RWPE1 (cell line): Measurements from ENCODE around the gene KANK2.

ENCODE experiments used
- CTCF ChIA-PET: fragments of 350-600 bp; sonication (Branson Sonifier 250); formaldehyde crosslinking; extraction: SDS; loops from one replicate; lab custom pipeline; 2021; lab: Yijun Ruan, JAX
- POLR2A ChIA-PET: fragments of 400-600 bp; formaldehyde crosslinking; extraction: SDS; loops from one replicate; lab custom pipeline; 2020; ENCODE audit warnings: antibody characterized with exemption; ENCODE audit not compliant: low non-redundant PET; lab: Yijun Ruan, JAX
- DNase-seq: peaks from one replicate; pipeline ENCODE4 v3.0.0; 2012; ENCODE audit warnings: low spot score
- H3K27ac ChIP-seq: fragments of 450-650 bp; 2 replicates; pipeline ENCODE4 v1.5.1; 2017
- TF ChIP-seq, protein P1 (sequence below): fragments of 450-650 bp; conservative IDR thresholded peaks from 2 replicates; pipeline ENCODE4 v1.5.1; 2017; ENCODE audit warnings: low read depth, mild to moderate bottlenecking

Gene KANK2

DNA sequence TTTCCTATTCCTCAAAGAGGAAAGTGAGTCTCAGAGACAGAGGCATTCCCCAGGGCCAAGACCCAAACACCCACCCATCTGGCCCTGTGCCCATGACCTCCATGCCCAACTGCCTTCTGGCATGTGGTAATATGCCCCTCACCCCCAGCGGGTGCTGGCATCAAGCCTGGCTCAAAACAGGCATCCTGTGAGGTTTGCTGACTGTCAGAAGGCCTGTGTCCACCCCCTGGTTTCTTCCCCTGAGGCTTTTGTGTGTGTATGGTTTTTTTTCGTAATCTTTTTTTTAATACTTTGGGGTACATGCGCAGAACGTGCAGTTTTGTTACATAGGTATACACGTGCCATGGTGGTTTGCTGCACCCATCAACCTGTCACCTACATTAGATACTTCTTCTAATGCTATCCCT lies 7.6 kb upstream of the KANK2 start:
- H3K27ac ChIP-seq = peak overlapping the region; percentile 84
- CTCF ChIA-PET = interaction anchor here (1.6 to 1.9 kb wide), 2 partner anchors 68 to 79 kb away, joined by 4 to 9 read pairs; no protein-coding TSS in a partner anchor
- no peak for DNase-seq
- TF ChIP-seq, protein P1, sequence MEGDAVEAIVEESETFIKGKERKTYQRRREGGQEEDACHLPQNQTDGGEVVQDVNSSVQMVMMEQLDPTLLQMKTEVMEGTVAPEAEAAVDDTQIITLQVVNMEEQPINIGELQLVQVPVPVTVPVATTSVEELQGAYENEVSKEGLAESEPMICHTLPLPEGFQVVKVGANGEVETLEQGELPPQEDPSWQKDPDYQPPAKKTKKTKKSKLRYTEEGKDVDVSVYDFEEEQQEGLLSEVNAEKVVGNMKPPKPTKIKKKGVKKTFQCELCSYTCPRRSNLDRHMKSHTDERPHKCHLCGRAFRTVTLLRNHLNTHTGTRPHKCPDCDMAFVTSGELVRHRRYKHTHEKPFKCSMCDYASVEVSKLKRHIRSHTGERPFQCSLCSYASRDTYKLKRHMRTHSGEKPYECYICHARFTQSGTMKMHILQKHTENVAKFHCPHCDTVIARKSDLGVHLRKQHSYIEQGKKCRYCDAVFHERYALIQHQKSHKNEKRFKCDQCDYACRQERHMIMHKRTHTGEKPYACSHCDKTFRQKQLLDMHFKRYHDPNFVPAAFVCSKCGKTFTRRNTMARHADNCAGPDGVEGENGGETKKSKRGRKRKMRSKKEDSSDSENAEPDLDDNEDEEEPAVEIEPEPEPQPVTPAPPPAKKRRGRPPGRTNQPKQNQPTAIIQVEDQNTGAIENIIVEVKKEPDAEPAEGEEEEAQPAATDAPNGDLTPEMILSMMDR = no peak
- POLR2A ChIA-PET = no interaction called here

DNA sequence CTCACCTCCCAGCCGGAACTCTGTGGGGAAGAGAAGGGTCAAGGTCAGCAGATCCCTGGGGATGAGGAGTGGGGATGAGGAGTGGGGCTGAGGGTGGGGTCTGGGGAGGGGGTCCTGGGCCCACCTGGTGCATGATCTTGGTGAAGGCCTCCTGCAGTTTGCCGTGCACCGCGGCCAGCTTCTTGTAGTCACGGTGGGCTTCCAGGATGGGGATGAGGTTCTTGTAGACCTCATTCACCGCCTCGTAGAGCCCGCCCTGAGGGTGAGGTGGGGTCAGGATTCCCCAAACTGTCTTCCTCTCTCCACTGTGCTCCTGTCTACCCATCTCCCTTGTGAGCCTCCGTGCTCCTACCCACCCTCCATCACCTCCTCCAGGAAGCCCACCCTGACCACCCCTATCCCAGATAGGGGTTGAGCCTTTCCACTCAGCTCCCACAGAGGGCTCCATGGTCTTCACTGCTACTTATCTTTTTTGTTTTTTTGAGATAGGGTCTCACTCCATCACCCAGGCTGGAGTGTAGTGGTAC lies 6.8 kb upstream of the KANK2 start:
- TF ChIP-seq, protein P1 = peak; percentile 43
- DNase-seq = no peak
- POLR2A ChIA-PET = no interaction called here
- CTCF ChIA-PET = interaction anchor here (0.6 to 1.9 kb wide), 3 partner anchors 61 to 78 kb away, joined by 3 to 9 read pairs (median 4); no protein-coding TSS in a partner anchor
- H3K27ac ChIP-seq = peak overlapping the region; percentile 84

DNA sequence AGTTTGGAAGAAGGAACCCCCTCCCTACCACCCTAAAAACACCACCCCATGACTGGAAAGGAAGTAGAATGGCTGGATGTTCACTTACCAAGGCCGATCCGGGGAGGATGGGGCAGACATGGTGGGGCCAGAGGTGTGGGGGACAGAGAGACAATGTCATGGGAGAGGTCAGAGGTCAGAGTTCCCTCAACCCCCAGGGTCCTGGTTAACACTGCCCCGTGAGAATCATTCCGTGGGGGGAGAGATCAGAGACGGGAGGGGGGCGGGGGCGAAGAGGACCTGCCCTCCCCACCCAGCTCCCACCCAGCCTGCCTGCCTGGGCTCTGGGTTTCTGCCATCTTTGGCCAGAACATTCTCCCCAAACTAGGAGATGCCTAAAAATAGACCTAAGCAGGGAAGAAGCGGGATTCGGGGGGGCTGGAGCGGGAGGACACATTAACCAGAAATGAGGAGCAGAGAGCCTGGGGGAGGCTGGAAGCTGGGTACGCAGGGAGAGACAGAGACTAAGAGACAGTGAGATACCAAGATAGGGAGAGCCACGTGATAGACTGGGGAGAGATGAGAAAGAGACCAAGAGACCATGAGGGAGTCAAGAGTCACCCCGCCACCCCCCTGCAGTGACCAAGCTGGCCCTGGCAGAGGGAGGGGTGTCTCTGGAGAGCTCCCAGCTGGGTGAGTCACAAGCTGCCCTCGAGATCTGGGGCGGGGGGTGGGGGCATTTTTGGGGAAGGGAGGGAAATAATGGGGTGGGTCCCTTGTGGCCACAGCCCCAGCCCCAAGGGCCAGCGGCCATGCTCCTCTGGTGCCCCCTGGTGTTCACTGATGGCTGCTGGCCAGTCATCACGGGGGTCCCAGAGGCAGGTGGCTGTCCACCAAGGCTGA lies 6.1 kb upstream of the KANK2 start:
- ChIA-PET CTCF (interaction anchor here (0.7 to 1.6 kb wide), 3 partner anchors 65 to 77 kb away, joined by 3 to 9 read pairs (median 3); no protein-coding TSS in a partner anchor), POLR2A (no interaction called here)
- peak overlapping the region; percentile 84 for H3K27ac ChIP-seq
- peak; percentile 58 for DNase-seq
- TF ChIP-seq, protein P1 = peak; percentile 80

DNA sequence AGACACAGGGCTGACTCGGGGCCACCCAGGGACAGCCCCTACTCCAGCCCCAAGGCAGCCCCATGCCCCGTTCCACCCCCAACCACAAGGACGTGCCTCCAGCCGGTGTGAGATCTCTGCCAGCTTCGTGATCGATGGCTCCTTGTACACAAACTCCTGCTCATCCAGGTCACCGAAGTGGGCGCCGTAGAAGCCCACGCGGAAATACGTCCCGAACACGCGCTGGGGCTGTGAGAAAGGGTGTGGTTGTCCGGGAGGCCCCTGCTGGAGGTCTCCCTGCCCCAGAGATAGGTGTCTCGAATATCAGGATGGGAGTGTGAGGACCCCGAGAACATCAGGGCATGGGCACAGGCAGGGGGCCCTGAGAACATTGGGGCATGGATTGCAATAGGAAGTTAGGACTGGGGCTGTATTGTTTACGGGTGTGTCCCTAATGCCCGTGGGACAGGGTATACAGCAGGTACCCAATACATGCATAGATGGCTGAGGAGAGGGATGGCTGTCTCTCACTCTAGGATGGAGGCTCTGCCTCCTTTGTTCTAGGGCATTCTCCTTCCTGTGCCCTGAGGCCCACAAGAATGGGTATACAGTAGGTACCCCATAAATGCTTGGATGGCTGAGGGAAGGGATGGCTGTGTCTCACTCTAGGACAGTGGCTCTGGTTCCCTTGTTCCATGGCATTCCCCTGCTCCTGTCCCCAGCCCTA lies 5.3 kb upstream of the KANK2 start:
- peak overlapping the region; percentile 84 for H3K27ac ChIP-seq
- no peak for DNase-seq
- POLR2A ChIA-PET = no interaction called here
- TF ChIP-seq, protein P1 = no peak
- CTCF ChIA-PET = no interaction called here

DNA sequence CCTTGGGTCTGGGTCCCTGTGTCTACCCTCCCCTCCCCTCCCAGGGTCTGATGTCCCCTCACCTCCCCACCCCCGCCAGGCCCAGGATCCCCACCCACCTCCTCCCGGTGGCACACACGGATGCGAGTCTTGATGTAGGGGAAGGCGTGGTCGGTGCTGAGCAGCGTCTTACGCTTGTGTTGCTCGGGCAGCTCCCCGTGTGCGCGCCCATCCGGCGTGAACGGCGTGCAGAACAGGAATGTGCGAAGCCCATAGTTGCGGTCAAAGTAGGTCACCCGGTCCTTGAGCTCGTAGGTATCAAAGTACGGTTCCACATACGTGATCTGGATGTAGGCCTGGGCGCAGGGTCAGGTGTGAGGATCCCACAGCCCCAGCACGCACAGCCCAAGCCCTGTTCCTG lies 4.4 kb upstream of the KANK2 start:
- DNase-seq = no peak
- ChIA-PET POLR2A (no interaction called here), CTCF (no interaction called here)
- H3K27ac ChIP-seq = peak overlapping the region; percentile 84
- TF ChIP-seq, protein P1 = no peak

DNA sequence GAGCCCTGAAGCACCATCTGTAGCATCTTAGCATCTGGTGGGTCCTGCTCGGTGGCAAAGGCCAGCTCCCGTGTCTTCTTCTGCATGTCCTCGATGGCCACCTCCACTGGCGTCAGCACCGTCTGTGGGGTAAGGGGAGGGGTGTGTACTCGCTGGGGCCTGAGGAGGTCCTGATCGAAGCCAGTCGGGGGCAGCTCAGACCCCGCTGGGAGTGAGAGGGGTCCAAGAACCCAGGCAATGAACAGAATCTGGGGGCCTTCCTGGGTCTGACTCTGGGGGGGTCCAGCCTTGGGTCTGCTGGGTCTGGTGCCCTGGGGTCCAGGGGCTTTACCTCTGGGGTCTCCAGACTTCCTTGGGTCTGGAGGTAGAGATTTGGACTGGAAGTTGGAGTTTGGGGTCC lies 3.6 kb upstream of the KANK2 start:
- H3K27ac ChIP-seq = peak overlapping the region; percentile 84
- TF ChIP-seq, protein P1 = no peak
- ChIA-PET POLR2A (no interaction called here), CTCF (interaction anchor here (0.6 kb wide), 1 partner anchor 71 kb away, joined by 3 read pairs; no protein-coding TSS in a partner anchor)
- DNase-seq = no peak
